Embryonic facial prominence (tissue), 1 donor: ENCODE data around the gene TMEM52.
"Not testable (repeated sequence)": the region's sequence is repeated elsewhere in the genome, so short reads cannot be mapped to it uniquely, and the experiment has no call there.

Experiments
- DNase-seq: peaks from one replicate; pipeline ENCODE4 v3.0.0-alpha.2; 2016; ENCODE audit errors: extremely low spot score

The TMEM52 gene

GRCh38 chr1:1894354-1895059 is 24.6 kb downstream of the TMEM52 start:
- no peak for DNase-seq

- DNase-seq = no peak
These were observed 25.1 kb downstream of the TMEM52 start for GRCh38 chr1:1893997-1894353.

- DNase-seq = no peak
These were observed 25.6 kb downstream of the TMEM52 start for GRCh38 chr1:1893291-1893985.

GRCh38 chr1:1892763-1893120 is 26.3 kb downstream of the TMEM52 start:
- DNase-seq = no peak

GRCh38 chr1:1892079-1892762 is 26.9 kb downstream of the TMEM52 start:
- no peak for DNase-seq

GRCh38 chr1:1891349-1892078 is 27.6 kb downstream of the TMEM52 start:
- DNase-seq = no peak

- peak; percentile 65 for DNase-seq
These were observed 28.4 kb downstream of the TMEM52 start, which contains the start of gene GNB1 for GRCh38 chr1:1890506-1891348. TSS of gene GNB1 (minus strand) at chr1:1891087. CDS start at chr1:1825453, 65,634 bp downstream.

- DNase-seq = no peak
These were observed 29.1 kb downstream of the TMEM52 start for GRCh38 chr1:1889847-1890505.

- DNase-seq = no peak
These were observed 29.9 kb downstream of the TMEM52 start for GRCh38 chr1:1889090-1889750.

- not testable (repeated sequence) for DNase-seq
These were observed 35.2 kb downstream of the TMEM52 start for GRCh38 chr1:1883890-1884289.

GRCh38 chr1:1883092-1883873 is 35.8 kb downstream of the TMEM52 start:
- DNase-seq = no peak

GRCh38 chr1:1881727-1882126 is 37.4 kb downstream of the TMEM52 start:
- no peak for DNase-seq

- DNase-seq = no peak
These were observed 38.3 kb downstream of the TMEM52 start for GRCh38 chr1:1880617-1881312.

- no peak for DNase-seq
These were observed 39.1 kb downstream of the TMEM52 start for GRCh38 chr1:1879942-1880341.

- no peak for DNase-seq
These were observed 41.1 kb downstream of the TMEM52 start for GRCh38 chr1:1877865-1878436.

GRCh38 chr1:1876335-1876930 is 42.6 kb downstream of the TMEM52 start:
- DNase-seq = no peak

- DNase-seq = no peak
These were observed 43.1 kb downstream of the TMEM52 start for GRCh38 chr1:1875932-1876331.

- no peak for DNase-seq
These were observed 44.2 kb downstream of the TMEM52 start for GRCh38 chr1:1874901-1875300.
